Hepatocyte (in vitro differentiated cells): ENCODE results near the gene MUC20. TPM values are rescaled to one million over a fixed set of nuclear protein-coding genes. Genes with fewer than 3 reads are reported as not detected.

Source experiments
- DNase-seq: peaks from one replicate; pipeline ENCODE4 v3.0.0-alpha.2; 2016; ENCODE audit warnings: low spot score
- H2AFZ ChIP-seq: fragments of 200-600 bp; sonication (generic); 2 replicates; pipeline ENCODE4 v1.6.0; 2016; ENCODE audit warnings: antibody characterized with exemption, mild to moderate bottlenecking
- H3K27ac ChIP-seq: fragments of 200-600 bp; sonication (generic); 2 replicates; pipeline ENCODE4 v1.5.1; 2016; ENCODE audit warnings: mild to moderate bottlenecking
- H3K27me3 ChIP-seq: fragments of 200-600 bp; sonication (generic); 2 replicates; pipeline ENCODE4 v1.6.1; 2016
- H3K36me3 ChIP-seq: fragments of 200-600 bp; sonication (generic); replicated peaks from 2 replicates; pipeline ENCODE4 v1.5.1; 2016; ENCODE audit warnings: low read depth; ENCODE audit not compliant: insufficient read depth
- H3K4me1 ChIP-seq: fragments of 200-600 bp; sonication (generic); 2 replicates; pipeline ENCODE4 v1.5.1; 2016; ENCODE audit warnings: mild to moderate bottlenecking, moderate library complexity; ENCODE audit not compliant: insufficient read depth
- H3K4me2 ChIP-seq: fragments of 200-600 bp; sonication (generic); 2 replicates; pipeline ENCODE4 v1.6.0; 2016
- H3K4me3 ChIP-seq: fragments of 200-600 bp; sonication (generic); 2 replicates; pipeline ENCODE4 v1.5.1; 2016; ENCODE audit warnings: mild to moderate bottlenecking
- H3K79me2 ChIP-seq: fragments of 200-600 bp; sonication (generic); 2 replicates; pipeline ENCODE4 v1.6.0; 2017; ENCODE audit warnings: mild to moderate bottlenecking
- H3K9me2 ChIP-seq: fragments of 200-600 bp; sonication (generic); replicated peaks from 2 replicates; pipeline ENCODE4 v1.6.0; 2017; ENCODE audit warnings: mild to moderate bottlenecking; ENCODE audit not compliant: insufficient read depth
- H3K9me3 ChIP-seq: fragments of 200-600 bp; sonication (generic); 2 replicates; pipeline ENCODE4 v1.5.1; 2016; ENCODE audit warnings: low read depth, mild to moderate bottlenecking
- H4K20me1 ChIP-seq: fragments of 200-600 bp; sonication (generic); 2 replicates; pipeline ENCODE4 v1.6.0; 2016; ENCODE audit warnings: mild to moderate bottlenecking; ENCODE audit not compliant: insufficient read depth, poor library complexity, severe bottlenecking
- EZH2 ChIP-seq: fragments of 200-600 bp; sonication (generic); IDR thresholded peaks from 2 replicates; pipeline ENCODE4 v1.6.1; 2016; ENCODE audit warnings: antibody characterized with exemption, mild to moderate bottlenecking, borderline replicate concordance
- EZH2phosphoT487 ChIP-seq: fragments of 200-600 bp; sonication (generic); IDR thresholded peaks from one replicate; pipeline ENCODE4 v1.6.1; 2018; ENCODE audit warnings: antibody characterized with exemption, mild to moderate bottlenecking, low read depth, moderate library complexity; ENCODE audit not compliant: unreplicated experiment, severe bottlenecking
- WGBS: methylation state at CpG from one replicate; pipeline ENCODE4 v1.1.6; 2016; ENCODE audit warnings: low lambda C conversion rate; ENCODE audit errors: missing lambda C conversion rate; 5-methylcytosine and 5-hydroxymethylcytosine counted together
- polyA plus RNA-seq: library from polyadenylated mRNA; unstranded; fragments of >200 nt; fragmentation: Nextera tagmentation; extraction: Ambion mirVana; gene quantifications from 2 replicates; pipeline ENCODE4 v1.2.1, GENCODE V29; 2016
- total RNA-seq: library from RNA; depleted of rRNA; stranded (reverse); fragments of >200 nt; gene quantifications from 2 replicates; pipeline ENCODE4 v1.2.3, GENCODE V29; 2014
- TF ChIP-seq, protein P1 (sequence below): fragments of 200-600 bp; sonication (generic); IDR thresholded peaks from 2 replicates; pipeline ENCODE4 v1.5.1; 2016; ENCODE audit warnings: antibody characterized with exemption, mild to moderate bottlenecking; ENCODE audit not compliant: poor library complexity

The MUC20 gene
- total and polyA plus RNA-seq, 2 experiments from 2014 or later: 4.5 to 8.2 TPM

- TF ChIP-seq EZH2phosphoT487 (no peak), EZH2 (no peak)
- TF ChIP-seq, protein P1, sequence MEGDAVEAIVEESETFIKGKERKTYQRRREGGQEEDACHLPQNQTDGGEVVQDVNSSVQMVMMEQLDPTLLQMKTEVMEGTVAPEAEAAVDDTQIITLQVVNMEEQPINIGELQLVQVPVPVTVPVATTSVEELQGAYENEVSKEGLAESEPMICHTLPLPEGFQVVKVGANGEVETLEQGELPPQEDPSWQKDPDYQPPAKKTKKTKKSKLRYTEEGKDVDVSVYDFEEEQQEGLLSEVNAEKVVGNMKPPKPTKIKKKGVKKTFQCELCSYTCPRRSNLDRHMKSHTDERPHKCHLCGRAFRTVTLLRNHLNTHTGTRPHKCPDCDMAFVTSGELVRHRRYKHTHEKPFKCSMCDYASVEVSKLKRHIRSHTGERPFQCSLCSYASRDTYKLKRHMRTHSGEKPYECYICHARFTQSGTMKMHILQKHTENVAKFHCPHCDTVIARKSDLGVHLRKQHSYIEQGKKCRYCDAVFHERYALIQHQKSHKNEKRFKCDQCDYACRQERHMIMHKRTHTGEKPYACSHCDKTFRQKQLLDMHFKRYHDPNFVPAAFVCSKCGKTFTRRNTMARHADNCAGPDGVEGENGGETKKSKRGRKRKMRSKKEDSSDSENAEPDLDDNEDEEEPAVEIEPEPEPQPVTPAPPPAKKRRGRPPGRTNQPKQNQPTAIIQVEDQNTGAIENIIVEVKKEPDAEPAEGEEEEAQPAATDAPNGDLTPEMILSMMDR: no peak
- Histone ChIP-seq H3K9me3 (no peaks in the 10 kb centered on the region), H3K36me3 (no peaks in the 10 kb centered on the region), H3K9me2 (no peaks in the 10 kb centered on the region), H3K4me2 (no peak overlapping the region), H3K27ac (no peak overlapping the region), H4K20me1 (no peaks in the 10 kb centered on the region), H3K27me3 (no peaks in the 10 kb centered on the region), H3K79me2 (no peaks in the 10 kb centered on the region), H2AFZ (no peak overlapping the region), H3K4me3 (no peak overlapping the region), H3K4me1 (no peaks in the 10 kb centered on the region)
- WGBS: 83% methylated on average over 25 of the region's 26 CpGs
- no peak for DNase-seq
Measured at GRCh38 chr3:195752546-195753331, 32.0 kb downstream of the MUC20 start.

DNA sequence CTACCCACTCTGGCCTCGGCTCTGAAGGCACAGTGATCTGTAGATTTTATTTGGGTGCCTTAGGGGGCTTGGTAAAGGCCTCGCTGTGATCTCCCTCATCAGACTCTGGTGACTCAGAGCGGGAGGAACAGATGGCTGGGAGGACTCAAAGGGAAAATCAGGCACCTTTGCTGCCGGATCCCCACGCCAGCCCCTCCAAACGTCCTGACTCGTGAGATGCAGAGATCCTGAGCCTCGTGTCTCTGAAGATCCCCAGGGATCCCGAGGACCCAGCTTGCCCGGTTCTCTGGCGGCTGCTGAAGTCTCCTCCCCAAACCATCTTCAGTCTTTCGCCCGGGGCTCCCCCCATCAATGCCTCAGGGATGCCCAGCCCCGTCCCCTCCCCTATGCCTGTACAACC lies 32.8 kb downstream of the MUC20 start:
- no peaks in the 10 kb centered on the region for H3K79me2 ChIP-seq
- WGBS: 92% methylated on average over 12 of the region's 14 CpGs
- H3K36me3 ChIP-seq: no peaks in the 10 kb centered on the region
- H3K27me3 ChIP-seq: no peaks in the 10 kb centered on the region
- H3K27ac ChIP-seq: no peak overlapping the region
- no peaks in the 10 kb centered on the region for H3K9me2 ChIP-seq
- H3K4me1 ChIP-seq: no peaks in the 10 kb centered on the region
- TF ChIP-seq EZH2: no peak
- TF ChIP-seq, protein P1: no peak
- no peak overlapping the region for H3K4me2 ChIP-seq
- no peaks in the 10 kb centered on the region for H4K20me1 ChIP-seq
- no peak overlapping the region for H3K4me3 ChIP-seq
- no peak for DNase-seq
- H2AFZ ChIP-seq: no peak overlapping the region
- no peaks in the 10 kb centered on the region for H3K9me3 ChIP-seq

DNA sequence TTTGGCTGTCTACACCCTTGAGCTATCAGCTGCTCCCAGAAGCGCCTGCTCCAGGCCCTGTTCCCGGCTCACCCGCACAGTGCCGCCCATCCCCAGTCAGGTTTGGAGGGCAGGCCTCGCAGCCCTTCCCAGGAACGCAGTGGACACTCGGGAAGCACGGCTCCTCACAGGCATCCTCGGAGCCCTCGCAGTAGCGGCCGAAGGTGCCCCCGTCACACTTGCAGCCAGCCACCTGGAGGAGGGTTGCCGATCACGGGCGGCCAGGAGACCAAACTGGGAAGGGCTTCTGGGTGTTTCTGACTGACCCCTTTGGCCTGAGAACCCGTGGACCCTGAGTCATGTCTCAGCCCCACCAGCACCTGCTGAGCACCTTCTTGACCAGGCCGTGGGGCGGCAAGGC lies 33.4 kb downstream of the MUC20 start:
- no peak overlapping the region for H3K4me3 ChIP-seq
- no peak overlapping the region for H3K4me2 ChIP-seq
- H3K9me2 ChIP-seq: no peaks in the 10 kb centered on the region
- H4K20me1 ChIP-seq: no peaks in the 10 kb centered on the region
- H3K79me2 ChIP-seq: no peaks in the 10 kb centered on the region
- H3K36me3 ChIP-seq: no peaks in the 10 kb centered on the region
- no peak overlapping the region for H3K27ac ChIP-seq
- whole genome bisulfite sequencing: 94% methylated on average over 19 of the region's 19 CpGs
- H3K4me1 ChIP-seq: no peaks in the 10 kb centered on the region
- no peak overlapping the region for H2AFZ ChIP-seq
- no peaks in the 10 kb centered on the region for H3K9me3 ChIP-seq
- no peaks in the 10 kb centered on the region for H3K27me3 ChIP-seq
- TF ChIP-seq, protein P1: no peak
- DNase-seq: no peak

- no peak for TF ChIP-seq EZH2phosphoT487
- TF ChIP-seq, protein P1: no peak
- no peak for TF ChIP-seq EZH2
- no peak overlapping the region for H3K27ac ChIP-seq
- no peaks in the 10 kb centered on the region for H3K9me2 ChIP-seq
- no peaks in the 10 kb centered on the region for H3K9me3 ChIP-seq
- H2AFZ ChIP-seq: no peak overlapping the region
- WGBS: 97% methylated on average over 7 of the region's 7 CpGs
- H3K36me3 ChIP-seq: no peaks in the 10 kb centered on the region
- H3K4me3 ChIP-seq: no peak overlapping the region
- H3K79me2 ChIP-seq: no peaks in the 10 kb centered on the region
- no peak for DNase-seq
- no peak overlapping the region for H3K4me2 ChIP-seq
- no peaks in the 10 kb centered on the region for H4K20me1 ChIP-seq
- H3K27me3 ChIP-seq: no peaks in the 10 kb centered on the region
- H3K4me1 ChIP-seq: no peaks in the 10 kb centered on the region
Measured at GRCh38 chr3:195754906-195755305, 34.1 kb downstream of the MUC20 start.
